Epithelial cell of prostate (primary cell): ENCODE measurements around the gene PCDHB8.
"Not testable (repeated sequence)": the region's sequence is repeated elsewhere in the genome, so short reads cannot be mapped to it uniquely, and the experiment has no call there.

ENCODE experiments used
- DNase-seq: peaks from one replicate; pipeline ENCODE4 v3.0.0-alpha.2; 2011; ENCODE audit warnings: low read depth, low spot score
- H3K27ac ChIP-seq: fragments of 450-650 bp; 2 replicates; pipeline ENCODE4 v1.5.1; 2017; ENCODE audit warnings: mild to moderate bottlenecking

PCDHB8 gene

GRCh38 chr5:141182248-141182647 lies 4.7 kb downstream of the PCDHB8 start, which contains the start of gene PCDHB16:
PCDHB16 (plus strand) TSS chr5:141182387; CDS start chr5:141182560, 173 bp downstream.
- H3K27ac ChIP-seq, result no peak within 1 kb of the TSS
- DNase-seq, result no peak

GRCh38 chr5:141184117-141184855 lies 6.7 kb downstream of the PCDHB8 start:
- not testable (repeated sequence) for DNase-seq, H3K27ac ChIP-seq

GRCh38 chr5:141186897-141187512 lies 9.4 kb downstream of the PCDHB8 start, which contains the start of gene PCDHB9:
PCDHB9 (plus strand) TSS chr5:141187161; CDS start chr5:141187319, 158 bp downstream.
- no peak for DNase-seq
- no peak within 1 kb of the TSS for H3K27ac ChIP-seq

GRCh38 chr5:141188682-141189081 lies 11.1 kb downstream of the PCDHB8 start:
- DNase-seq, H3K27ac ChIP-seq: not testable (repeated sequence)

- H3K27ac ChIP-seq, DNase-seq: not testable (repeated sequence)
Observed at GRCh38 chr5:141189131-141189530, 11.5 kb downstream of the PCDHB8 start.

- no peak within 1 kb of the TSS for H3K27ac ChIP-seq
- no peak for DNase-seq
Observed at GRCh38 chr5:141192110-141192725, 14.6 kb downstream of the PCDHB8 start, which contains the start of gene PCDHB10. PCDHB10 (plus strand) TSS chr5:141192353; CDS start chr5:141192553, 200 bp downstream.

- not testable (repeated sequence) for H3K27ac ChIP-seq, DNase-seq
Observed at GRCh38 chr5:141194332-141194731, 16.7 kb downstream of the PCDHB8 start.

- no peak for DNase-seq
- no peak overlapping the region for H3K27ac ChIP-seq
Observed at GRCh38 chr5:141196363-141196762, 18.8 kb downstream of the PCDHB8 start.

GRCh38 chr5:141199359-141200235 lies 22.0 kb downstream of the PCDHB8 start, which contains the start of gene PCDHB11:
PCDHB11 (plus strand) TSS chr5:141199627; CDS start chr5:141199775, 148 bp downstream.
- no peak within 1 kb of the TSS for H3K27ac ChIP-seq
- no peak for DNase-seq

- not testable (repeated sequence) for H3K27ac ChIP-seq, DNase-seq
Observed at GRCh38 chr5:141201126-141201525, 23.5 kb downstream of the PCDHB8 start.

- DNase-seq, H3K27ac ChIP-seq: not testable (repeated sequence)
Observed at GRCh38 chr5:141201646-141202045, 24.1 kb downstream of the PCDHB8 start.

- no peak within 1 kb of the TSS for H3K27ac ChIP-seq
- no peak for DNase-seq
Observed at GRCh38 chr5:141208478-141208877, 30.9 kb downstream of the PCDHB8 start, which contains the start of gene PCDHB12. PCDHB12 (plus strand) TSS chr5:141208719; CDS start chr5:141208908, 189 bp downstream.

GRCh38 chr5:141210281-141210680 lies 32.7 kb downstream of the PCDHB8 start:
- H3K27ac ChIP-seq, DNase-seq: not testable (repeated sequence)

- DNase-seq, H3K27ac ChIP-seq: not testable (repeated sequence)
Observed at GRCh38 chr5:141210849-141211248, 33.3 kb downstream of the PCDHB8 start.

- DNase-seq, H3K27ac ChIP-seq: not testable (repeated sequence)
Observed at GRCh38 chr5:141213656-141214339, 36.2 kb downstream of the PCDHB8 start, which contains the start of gene PCDHB13. PCDHB13 (plus strand) TSS chr5:141213919; CDS start chr5:141214124, 205 bp downstream.

GRCh38 chr5:141214583-141214982 lies 37.0 kb downstream of the PCDHB8 start:
- DNase-seq, H3K27ac ChIP-seq: not testable (repeated sequence)

- H3K27ac ChIP-seq, DNase-seq: not testable (repeated sequence)
Observed at GRCh38 chr5:141215504-141215903, 37.9 kb downstream of the PCDHB8 start.

- not testable (repeated sequence) for H3K27ac ChIP-seq, DNase-seq
Observed at GRCh38 chr5:141216035-141216434, 38.4 kb downstream of the PCDHB8 start.
